Liver (tissue), 3 donors: ENCODE data around the gene ZNF536.

ENCODE experiments used
- CTCF ChIP-seq: fragments of 150-350 bp; IDR thresholded peaks from 2 replicates; pipeline ENCODE4 v1.5.1; 2017; ENCODE audit warnings: improper control_type of control experiment, low read depth, low read length; ENCODE audit not compliant: missing input control
- FOXA1 ChIP-seq: IDR thresholded peaks from 2 replicates; pipeline ENCODE4 v1.6.1; 2016; ENCODE audit warnings: antibody characterized with exemption
- GABPA ChIP-seq, 2 donors: IDR thresholded peaks in 1 of 2; conservative IDR thresholded peaks in 1 of 2; 2 replicates each; pipeline ENCODE4 v1.6.1; 2016; ENCODE audit warnings: antibody characterized with exemption in 2 of 2, mild to moderate bottlenecking in 1 of 2, moderate library complexity in 1 of 2
- JUND ChIP-seq, 2 donors: IDR thresholded peaks; 2 replicates each; pipeline ENCODE4 v1.6.1; 2016; ENCODE audit warnings: antibody characterized with exemption in 2 of 2
- MAX ChIP-seq: IDR thresholded peaks from 2 replicates; pipeline ENCODE4 v1.6.1; 2016; ENCODE audit warnings: antibody characterized with exemption
- NR2F2 ChIP-seq: IDR thresholded peaks from 2 replicates; pipeline ENCODE4 v1.6.1; 2016; ENCODE audit warnings: antibody characterized with exemption
- RAD21 ChIP-seq, 2 donors: IDR thresholded peaks; 2 replicates each; pipeline ENCODE4 v1.6.1; 2016; ENCODE audit warnings: antibody characterized with exemption in 2 of 2, mild to moderate bottlenecking in 2 of 2
- REST ChIP-seq: IDR thresholded peaks from 2 replicates; pipeline ENCODE4 v1.6.1; 2016; ENCODE audit warnings: antibody characterized with exemption, mild to moderate bottlenecking
- RXRA ChIP-seq, 2 donors: IDR thresholded peaks; 2 replicates each; pipeline ENCODE4 v1.6.1; 2017 to 2018; ENCODE audit warnings: antibody characterized with exemption in 2 of 2, mild to moderate bottlenecking in 1 of 2
- SP1 ChIP-seq: IDR thresholded peaks from 2 replicates; pipeline ENCODE4 v1.6.1; 2018; ENCODE audit warnings: antibody characterized with exemption, mild to moderate bottlenecking
- TAF1 ChIP-seq: conservative IDR thresholded peaks from 2 replicates; pipeline ENCODE4 v1.6.1; 2016; ENCODE audit warnings: antibody characterized with exemption, mild to moderate bottlenecking
- YY1 ChIP-seq: IDR thresholded peaks from 2 replicates; pipeline ENCODE4 v1.6.1; 2016; ENCODE audit warnings: antibody characterized with exemption, mild to moderate bottlenecking
- ZBTB33 ChIP-seq: IDR thresholded peaks from 2 replicates; pipeline ENCODE4 v1.6.1; 2016; ENCODE audit warnings: antibody characterized with exemption
- donor health status: healthy.
- donor health status: healthy.

GRCh38 chr19:30364866-30365800 is 7.1 kb upstream of the ZNF536 start:
- TF ChIP-seq GABPA (IDR thresholded peaks at IDR 0.05 in 1 of 2, conservative IDR thresholded peaks at IDR 0.05 in 1 of 2), result no peak
- no peak for TF ChIP-seq CTCF
- no peak for TF ChIP-seq YY1
- no peak for TF ChIP-seq MAX
- TF ChIP-seq TAF1, result no peak
- no peak for TF ChIP-seq RXRA (IDR thresholded peaks at IDR 0.05)
- TF ChIP-seq REST, result no peak
- TF ChIP-seq FOXA1, result no peak
- no peak for TF ChIP-seq SP1
- no peak for TF ChIP-seq NR2F2
- no peak for TF ChIP-seq RAD21 (IDR thresholded peaks at IDR 0.05)
- no peak for TF ChIP-seq JUND (IDR thresholded peaks at IDR 0.05)
- TF ChIP-seq ZBTB33, result no peak
